Left ventricle myocardium superior (tissue), 1 donor: Measurements from ENCODE around the gene CORO1C. TPM values are rescaled to one million over a fixed set of nuclear protein-coding genes. Genes with fewer than 3 reads are reported as not detected.
"Not testable (repeated sequence)": the region's sequence is repeated elsewhere in the genome, so short reads cannot be mapped to it uniquely, and the experiment has no call there.

Experiments
- ATAC-seq: fragments of 200-7000 bp; cut with Tn5 transposase; one replicate; pipeline ENCODE4 v1.9.1; 2020; ENCODE audit warnings: mild to moderate bottlenecking, moderate library complexity
- DNase-seq: peaks from one replicate; pipeline ENCODE4 v3.0.0-alpha.2; 2020
- intact Hi-C: fragments of 100-400 bp; cut with micrococcal nuclease; formaldehyde crosslinking; loops from one replicate; pipeline ENCODE4 v1.11.0; 2022
- total RNA-seq: library from RNA; stranded (reverse); fragmentation: NEBNext Ultra II Directional; extraction: Animal tissue kit (Norgen Biotek cat#: 25700); gene quantifications from one replicate; pipeline ENCODE4 v1.2.1, GENCODE V29; 2021
- donor health status: DM: no; HTN: yes; CAD: no; lungs with severe emphysema.

The CORO1C gene
- total RNA-seq, 1 donor from 2014 or later, result 68.0 TPM

GRCh38 chr12:108664338-108665258 lies 66.7 kb downstream of the CORO1C start:
- peak; percentile 90 for ATAC-seq
- intact Hi-C loops, result loop anchor here (2.0 kb wide), 1 partner anchor 138 kb away; no protein-coding TSS in a partner anchor
- DNase-seq, result peak; percentile 68

- no peak for ATAC-seq
- intact Hi-C loops, result loop anchor here (2.0 kb wide), 1 partner anchor 139 kb away; no protein-coding TSS in a partner anchor
- DNase-seq, result no peak
Measured at GRCh38 chr12:108663324-108664015, 67.8 kb downstream of the CORO1C start.

- intact Hi-C loops, DNase-seq, ATAC-seq: not testable (repeated sequence)
Measured at GRCh38 chr12:108658115-108658514, 73.2 kb downstream of the CORO1C start.

- intact Hi-C loops, result no loop called here
- no peak for ATAC-seq
- no peak for DNase-seq
Measured at GRCh38 chr12:108657130-108657745, 74.1 kb downstream of the CORO1C start.

GRCh38 chr12:108656247-108656646 lies 75.1 kb downstream of the CORO1C start:
- ATAC-seq, DNase-seq, intact Hi-C loops: not testable (repeated sequence)

GRCh38 chr12:108655812-108656175 lies 75.5 kb downstream of the CORO1C start:
- ATAC-seq, DNase-seq, intact Hi-C loops: not testable (repeated sequence)

- intact Hi-C loops, DNase-seq: not testable (repeated sequence)
- ATAC-seq, result peak; percentile 79
Measured at GRCh38 chr12:108654622-108655021, 76.7 kb downstream of the CORO1C start.

GRCh38 chr12:108653922-108654321 lies 77.4 kb downstream of the CORO1C start:
- no peak for DNase-seq
- intact Hi-C loops, result no loop called here
- peak; percentile 74 for ATAC-seq

GRCh38 chr12:108653082-108653516 lies 78.2 kb downstream of the CORO1C start:
- intact Hi-C loops, result no loop called here
- ATAC-seq, result no peak
- no peak for DNase-seq

- intact Hi-C loops, result no loop called here
- ATAC-seq (no peak), DNase-seq (no peak)
Measured at GRCh38 chr12:108650083-108650482, 81.2 kb downstream of the CORO1C start.

- ATAC-seq, result no peak
- intact Hi-C loops, result no loop called here
- no peak for DNase-seq
Measured at GRCh38 chr12:108649669-108650068, 81.6 kb downstream of the CORO1C start.

- ATAC-seq (no peak), DNase-seq (no peak)
- intact Hi-C loops, result no loop called here
Measured at GRCh38 chr12:108649126-108649525, 82.2 kb downstream of the CORO1C start.

GRCh38 chr12:108648371-108648770 lies 82.9 kb downstream of the CORO1C start:
- intact Hi-C loops, result no loop called here
- DNase-seq (no peak), ATAC-seq (no peak)

- intact Hi-C loops, result no loop called here
- no peak for ATAC-seq
- DNase-seq, result no peak
Measured at GRCh38 chr12:108647585-108648287, 83.6 kb downstream of the CORO1C start.

- no peak for ATAC-seq
Measured at GRCh38 chr12:108646600-108647579, 84.4 kb downstream of the CORO1C start.

GRCh38 chr12:108645686-108646599 lies 85.4 kb downstream of the CORO1C start:
- intact Hi-C loops, result no loop called here
- ATAC-seq (no peak), DNase-seq (no peak)

More at GRCh38 chr12:108646600-108647579, 84.4 kb downstream of the CORO1C start:
- intact Hi-C loops, result no loop called here
- no peak for DNase-seq

GRCh38 chr12:108644811-108645120 lies 86.6 kb downstream of the CORO1C start:
- intact Hi-C loops, result no loop called here
- ATAC-seq, result no peak

More at GRCh38 chr12:108644811-108645120, 86.6 kb downstream of the CORO1C start:
- no peak for DNase-seq
